GM18909 (cell line): Measurements from ENCODE around the gene COL8A2.
"Not testable (repeated sequence)": the region's sequence is repeated elsewhere in the genome, so short reads cannot be mapped to it uniquely, and the experiment has no call there.

ENCODE experiments used
- ATAC-seq: cut with Tn5 transposase; IDR thresholded peaks from one replicate; pipeline ENCODE4 v1.9.1; 2021; ENCODE audit warnings: mild to moderate bottlenecking; ENCODE audit not compliant: unreplicated experiment, poor library complexity

Gene COL8A2

DNA sequence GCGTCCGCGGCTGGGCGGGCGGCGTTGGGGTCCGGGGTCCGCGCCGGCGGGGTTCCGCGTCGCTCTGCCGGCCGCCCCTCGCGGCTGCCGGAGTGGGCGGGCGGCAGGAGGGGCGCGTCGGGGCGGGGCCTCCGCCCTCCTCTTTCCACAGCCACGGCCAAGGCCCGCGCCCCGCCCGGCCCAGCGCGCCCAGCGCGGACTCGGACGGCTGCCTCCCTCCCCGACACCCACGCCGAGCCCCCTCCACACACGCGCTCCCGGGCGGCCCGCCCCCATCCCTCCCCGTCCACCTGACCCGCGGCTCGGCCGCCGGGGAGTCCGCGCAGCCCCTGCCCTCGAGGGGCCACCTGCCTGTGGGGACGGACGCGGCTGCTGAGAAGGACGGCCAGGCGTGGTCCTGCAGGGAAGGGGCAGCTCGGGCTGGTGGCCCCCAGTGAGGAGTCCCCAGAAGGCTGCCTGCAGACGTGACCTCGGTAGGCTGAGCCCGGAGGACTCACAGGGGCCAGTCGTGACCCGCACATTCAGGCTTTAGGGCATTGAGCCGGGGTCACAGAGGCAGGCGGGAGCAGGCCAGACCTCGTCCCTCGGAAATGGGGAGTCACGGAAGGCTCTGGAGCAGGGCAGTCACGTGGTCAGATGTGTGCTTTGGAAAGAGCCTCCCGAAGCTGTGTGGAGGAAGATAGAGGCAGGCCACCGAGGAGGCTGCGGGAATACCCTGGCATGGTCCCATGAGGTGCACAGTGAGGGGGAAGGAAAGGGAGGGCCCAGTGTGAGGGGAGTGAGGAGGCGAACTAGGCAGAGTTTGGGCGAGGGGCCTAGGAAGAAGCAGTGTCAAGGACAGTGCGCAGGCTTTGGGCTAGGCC lies at the start of gene COL8A2:
COL8A2 (minus strand) TSS at position 94 of the 863 bp plus-strand sequence. CDS start 24,980 bp downstream, outside the sequence.
- no peak for ATAC-seq

DNA sequence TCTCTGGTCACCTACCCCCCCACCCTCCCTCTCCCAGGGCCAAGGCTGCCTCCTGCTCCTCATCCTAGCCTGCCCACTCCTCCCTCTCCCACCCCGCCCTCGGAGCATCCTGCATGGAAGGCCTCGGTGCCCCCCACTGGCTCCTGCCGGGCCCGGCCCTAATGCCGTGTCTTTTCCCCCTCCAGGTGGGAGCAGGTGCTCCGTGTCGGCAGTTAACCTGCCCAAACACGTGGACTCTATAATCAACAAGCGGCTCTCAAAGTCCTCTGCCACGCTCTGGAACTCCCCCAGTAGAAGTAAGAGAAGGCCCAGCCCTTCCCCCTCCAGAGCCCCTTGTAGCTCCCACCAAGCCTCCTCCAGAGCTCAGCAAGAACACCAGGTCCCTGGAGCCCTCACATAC lies 49.7 kb upstream of the COL8A2 start:
- ATAC-seq = no peak

DNA sequence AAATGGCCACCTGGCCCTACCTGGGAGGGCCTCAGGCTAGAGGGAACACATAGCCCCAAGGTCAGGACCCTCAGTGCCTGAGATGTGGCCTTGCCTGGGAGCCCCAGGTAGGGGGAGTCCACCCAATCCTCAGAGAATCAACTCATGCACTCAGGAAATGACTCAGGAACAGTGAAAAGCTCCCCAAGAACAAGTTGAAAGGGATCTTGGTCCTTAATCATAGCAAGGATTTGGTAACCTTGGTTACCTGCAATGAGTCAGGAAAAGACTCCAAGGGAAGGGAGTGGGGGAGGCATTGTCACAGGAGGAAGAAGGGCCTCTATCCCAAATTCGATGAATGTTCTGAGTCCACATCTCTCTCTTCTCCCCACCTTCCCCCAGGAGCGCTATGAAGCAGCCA lies 48.0 kb upstream of the COL8A2 start:
- ATAC-seq = no peak

DNA sequence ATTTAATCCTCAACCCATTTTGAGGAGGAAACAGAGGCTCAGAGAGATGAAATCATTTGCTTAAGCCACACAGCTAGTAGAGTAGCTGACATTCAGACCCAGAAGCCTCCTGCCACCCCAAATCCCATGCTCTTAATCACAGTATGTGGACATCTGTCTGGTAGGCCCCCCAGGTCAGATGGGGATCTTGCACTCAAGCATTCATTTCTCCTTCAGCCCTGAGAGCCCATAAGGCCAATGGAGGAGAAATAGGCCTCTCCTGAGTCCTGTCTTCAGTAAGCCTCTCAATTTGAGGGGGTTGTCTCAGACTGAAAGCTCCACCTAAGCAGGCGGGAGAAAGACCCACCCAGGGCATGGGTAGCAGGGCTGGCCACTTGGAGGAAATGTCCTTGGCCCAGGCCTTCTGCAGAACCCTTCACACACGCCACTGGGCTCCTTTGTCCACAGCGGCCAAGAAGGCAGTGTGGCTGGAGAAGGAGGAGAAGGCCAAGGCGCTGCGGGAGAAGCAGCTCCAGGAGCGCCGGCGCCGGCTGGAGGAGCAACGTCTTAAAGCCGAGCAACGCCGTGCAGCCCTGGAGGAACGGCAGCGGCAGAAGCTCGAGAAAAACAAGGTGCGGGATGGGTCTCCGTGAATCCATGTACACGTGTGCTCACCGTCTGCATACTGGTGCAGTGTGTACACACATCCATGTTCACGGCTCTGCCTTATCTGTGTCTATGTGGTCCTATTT lies 47.2 kb upstream of the COL8A2 start:
- ATAC-seq = no peak

DNA sequence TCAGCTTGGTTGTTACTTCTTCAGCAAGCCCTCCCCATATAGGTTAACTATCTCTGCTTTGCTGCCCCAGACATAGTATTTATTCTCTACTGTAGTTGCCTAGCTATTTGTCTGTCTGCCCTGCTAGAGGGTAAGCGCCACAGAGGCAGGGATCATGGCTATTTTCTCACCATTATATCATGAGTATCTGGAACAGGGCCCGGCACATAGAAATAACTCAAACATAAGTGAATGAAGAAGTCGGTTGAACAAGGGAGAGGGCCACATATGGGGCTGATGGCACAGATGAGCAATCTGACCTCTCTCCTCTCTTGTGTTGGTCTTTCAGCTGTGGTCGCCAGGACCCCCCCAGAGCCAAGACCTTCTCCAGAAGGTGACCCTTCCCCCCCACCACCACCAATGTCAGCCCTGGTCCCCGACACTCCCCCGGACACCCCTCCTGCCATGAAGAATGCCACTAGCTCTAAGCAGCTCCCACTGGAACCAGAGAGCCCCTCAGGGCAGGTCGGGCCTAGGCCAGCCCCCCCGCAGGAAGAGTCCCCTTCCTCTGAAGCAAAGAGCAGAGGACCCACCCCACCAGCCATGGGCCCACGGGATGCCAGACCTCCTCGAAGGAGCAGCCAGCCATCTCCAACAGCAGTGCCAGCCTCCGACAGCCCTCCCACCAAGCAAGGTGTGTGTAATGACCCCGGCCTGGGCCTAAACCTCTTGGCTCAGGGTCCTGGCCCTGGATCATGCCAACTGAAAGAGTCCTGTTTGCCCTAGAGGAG lies 45.8 kb upstream of the COL8A2 start:
- ATAC-seq = no peak

- ATAC-seq = no peak
Measured at GRCh38 chr1:36168514-36168913, 43.5 kb upstream of the COL8A2 start.

DNA sequence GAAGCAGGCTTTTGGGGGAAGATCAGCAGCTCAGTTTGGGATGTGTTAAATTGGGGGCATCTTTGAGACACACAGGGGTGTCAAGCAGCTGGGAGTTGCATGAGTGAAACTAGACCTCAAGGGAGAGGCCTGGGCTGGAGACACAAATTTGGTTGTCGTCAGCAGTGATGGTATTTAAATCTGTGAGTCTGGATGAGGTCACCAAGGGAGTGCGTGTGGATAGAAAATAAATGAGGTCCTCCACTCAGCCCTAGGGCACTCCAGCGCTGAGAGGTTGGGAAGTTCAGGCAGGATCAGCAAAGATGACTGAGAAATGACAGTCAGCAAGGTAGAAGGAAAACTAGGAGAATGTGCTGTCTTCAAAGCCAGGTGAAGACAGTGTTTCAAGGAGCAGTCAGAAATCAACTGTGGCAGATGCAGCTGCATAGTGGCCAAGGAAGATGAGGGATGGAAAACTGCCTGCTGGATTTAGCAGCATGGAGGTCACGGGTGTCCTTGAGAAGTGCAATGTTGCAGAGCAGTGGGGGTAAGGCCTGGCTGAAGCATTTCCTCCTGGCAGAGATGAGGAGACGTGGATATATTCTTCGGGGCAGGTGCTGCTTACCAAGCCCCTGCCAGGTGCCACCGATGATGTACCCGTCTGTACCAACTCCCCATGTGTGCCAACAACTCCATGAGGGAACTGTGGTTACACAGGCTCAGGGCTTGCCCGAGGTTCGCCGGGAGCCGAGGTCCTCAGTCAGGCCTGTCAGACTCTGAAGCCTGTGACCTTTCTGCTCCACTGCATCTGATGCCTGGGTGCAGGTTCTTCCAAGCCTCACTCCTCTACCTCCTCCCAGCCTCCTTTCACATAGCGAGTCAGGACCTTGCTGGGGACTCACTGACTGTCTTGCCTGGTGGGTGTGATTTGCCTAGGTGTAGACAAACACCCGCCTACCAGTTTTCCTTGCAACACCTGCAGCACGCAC lies 42.2 kb upstream of the COL8A2 start:
- no peak for ATAC-seq

- no peak for ATAC-seq
Measured at GRCh38 chr1:36166136-36166535, 41.1 kb upstream of the COL8A2 start.

DNA sequence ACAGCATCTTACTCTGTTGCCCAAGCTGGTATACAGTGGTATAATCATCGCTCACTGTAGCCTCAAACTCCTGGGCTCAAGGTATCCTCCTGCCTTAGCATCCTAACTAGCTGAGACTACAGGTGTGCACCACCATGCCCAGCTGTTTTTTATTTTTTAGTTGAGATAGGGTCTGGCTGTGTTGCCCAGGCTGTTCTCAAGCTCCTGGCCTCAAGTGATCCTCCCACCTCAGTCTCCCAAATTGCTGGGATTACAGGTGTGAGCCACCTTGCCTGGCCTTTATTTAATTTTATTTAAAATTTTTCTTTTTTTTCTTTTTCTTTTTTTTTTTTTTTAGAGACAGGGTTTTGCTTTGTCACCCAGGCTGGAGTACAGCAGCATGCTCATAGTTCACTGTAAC lies 40.1 kb upstream of the COL8A2 start:
- no peak for ATAC-seq

DNA sequence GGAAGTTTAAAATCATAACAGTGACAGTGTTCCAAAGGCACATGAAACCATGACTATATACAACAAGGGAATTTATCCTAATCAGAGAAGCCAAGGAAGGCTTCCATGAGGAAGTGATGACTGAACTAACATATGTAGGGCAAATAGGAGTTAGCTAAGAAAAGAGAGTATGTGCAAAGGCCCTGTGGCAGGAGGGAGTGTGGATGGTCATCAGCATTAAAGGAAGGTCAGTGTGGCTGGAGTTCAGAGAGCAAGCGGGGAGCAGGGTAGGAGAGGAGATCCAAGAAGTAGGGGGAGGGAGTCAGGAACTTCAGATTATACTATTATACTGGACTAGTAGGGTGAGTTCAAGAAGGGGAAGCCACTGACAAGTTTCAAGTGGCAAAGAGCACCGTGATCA lies 39.3 kb upstream of the COL8A2 start:
- no peak for ATAC-seq

DNA sequence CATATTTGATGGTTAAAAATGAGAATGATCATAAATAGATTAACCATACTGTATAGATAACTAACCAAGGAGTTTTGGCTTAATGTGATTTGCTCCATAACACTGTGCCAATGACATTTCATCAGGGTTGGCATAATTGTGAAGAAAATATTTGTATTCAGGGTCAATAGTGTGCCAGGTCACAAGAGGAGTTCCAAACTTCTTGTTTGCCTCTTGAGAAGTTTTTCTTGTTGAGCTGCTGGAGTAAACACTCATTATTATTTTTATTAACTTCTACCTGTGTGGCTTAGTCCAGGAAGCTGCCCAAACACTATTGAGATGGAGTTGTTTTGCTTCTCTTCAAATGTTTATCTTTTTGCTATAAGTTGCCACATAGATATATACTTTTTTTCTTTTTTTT lies 38.4 kb upstream of the COL8A2 start:
- no peak for ATAC-seq

GRCh38 chr1:36162680-36163239 lies 37.7 kb upstream of the COL8A2 start:
- no peak for ATAC-seq

- ATAC-seq = no peak
Measured at GRCh38 chr1:36161641-36162531, 36.9 kb upstream of the COL8A2 start.

DNA sequence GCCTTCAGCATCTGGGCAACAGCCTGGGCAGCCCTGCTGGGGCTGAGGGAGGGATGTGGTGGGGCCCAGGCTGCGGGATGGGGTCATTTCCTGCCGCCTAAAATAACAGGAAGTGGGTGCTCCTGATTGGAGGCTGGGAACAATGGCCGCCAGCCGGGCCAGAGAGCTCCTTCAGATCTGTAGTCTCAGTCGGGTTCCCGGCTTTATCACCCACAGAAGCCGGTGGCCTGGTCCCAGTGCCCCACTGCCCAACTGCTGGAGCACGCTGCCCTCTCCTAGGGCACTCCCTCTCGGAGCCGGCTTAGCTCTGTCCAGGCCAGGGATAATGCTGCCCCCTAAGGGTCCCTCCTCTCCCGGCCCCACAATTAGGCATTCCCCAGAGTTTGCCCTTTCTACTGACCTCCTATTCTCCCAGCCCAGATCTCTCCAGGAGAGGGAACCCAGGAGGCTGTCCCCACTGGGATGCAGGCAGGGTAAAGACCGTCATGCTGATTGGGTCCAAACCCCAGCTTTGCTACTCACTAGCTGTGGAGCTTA lies 36.0 kb upstream of the COL8A2 start:
- no peak for ATAC-seq

DNA sequence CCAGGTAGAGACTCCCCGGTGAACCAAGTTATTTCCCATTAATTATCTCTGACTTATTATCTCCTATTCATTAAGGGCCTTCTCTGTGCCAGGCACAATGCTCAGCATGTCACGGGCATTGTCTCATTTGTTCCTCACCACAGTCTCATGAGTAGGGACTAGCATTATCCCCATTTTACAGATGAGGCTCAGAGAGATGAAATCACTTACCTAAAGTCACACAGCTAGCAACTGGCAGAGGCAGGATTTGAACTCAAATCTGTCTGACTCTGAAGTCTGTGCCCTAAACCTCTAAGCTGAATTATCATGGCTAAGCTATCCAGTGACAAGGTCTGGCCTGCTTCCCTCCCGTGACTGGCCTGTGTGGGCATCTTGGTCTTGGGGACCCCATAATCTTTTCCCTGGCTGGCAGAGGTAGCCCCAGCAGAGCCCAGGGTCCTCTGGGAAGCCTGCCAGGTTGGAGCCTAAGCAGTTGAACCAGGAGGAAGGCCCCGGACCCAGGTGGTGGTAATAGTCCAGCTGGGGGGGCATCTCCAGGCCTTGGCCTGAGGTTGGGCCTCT lies 35.4 kb upstream of the COL8A2 start:
- no peak for ATAC-seq

DNA sequence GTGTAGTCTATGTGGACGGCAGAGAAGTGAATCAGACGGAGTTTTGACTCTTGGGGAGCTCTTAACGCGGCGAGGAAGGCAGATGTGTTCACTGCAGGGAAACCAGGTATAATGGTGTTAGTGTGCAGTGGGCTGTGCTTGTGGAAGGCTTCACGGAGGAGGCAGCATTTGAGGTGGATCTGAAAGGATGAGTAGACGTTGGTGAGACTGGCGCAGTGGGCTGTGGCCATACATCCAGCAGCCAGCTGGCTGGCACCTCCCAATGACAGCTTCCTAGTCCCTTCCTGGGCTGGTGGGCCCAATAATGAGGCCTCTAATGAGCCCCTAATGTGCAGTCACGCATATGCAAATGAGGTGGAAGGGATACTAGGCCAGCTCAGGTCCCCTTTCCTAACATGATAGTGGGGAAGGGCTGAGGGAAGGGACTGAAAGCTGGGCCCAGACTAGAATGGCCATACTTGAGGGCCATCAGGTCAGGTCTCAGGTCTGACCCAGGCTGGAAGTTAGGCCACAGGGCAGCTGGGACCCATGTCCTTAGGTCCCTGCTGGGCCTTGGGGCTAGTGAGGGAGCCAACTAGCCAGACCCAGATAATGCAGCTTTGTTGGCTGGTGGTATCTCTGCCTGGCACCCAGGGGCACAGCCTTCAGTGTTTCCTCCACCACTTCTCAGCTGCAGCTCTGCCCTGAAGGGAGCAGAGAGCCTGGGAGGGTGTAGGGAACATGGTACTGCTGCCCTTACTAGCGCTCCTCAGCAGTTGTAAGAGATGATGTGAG lies 34.8 kb upstream of the COL8A2 start:
- no peak for ATAC-seq

- not testable (repeated sequence) for ATAC-seq
Measured at GRCh38 chr1:36158827-36159252, 33.8 kb upstream of the COL8A2 start.
